ENCODE measurements around the gene WDR37.

WDR37 gene

GRCh38 chr10:1180071-1180730, 124.0 kb downstream of the WDR37 start:
- TF ChIP-seq REST (IDR thresholded peaks at IDR 0.05; ENCODE audit: low read depth) (no peak), EP300 (IDR thresholded peaks at IDR 0.05; ENCODE audit: borderline replicate concordance) (no peak), NFIC (IDR thresholded peaks at IDR 0.05) (no peak), FOXM1 (IDR thresholded peaks at IDR 0.05; ENCODE audit: borderline replicate concordance, low read depth) (no peak), ZBTB7A (IDR thresholded peaks at IDR 0.05; ENCODE audit: low read depth) (no peak), EGR1 (IDR thresholded peaks at IDR 0.05) (no peak), CREB1 (IDR thresholded peaks at IDR 0.05; ENCODE audit: low read depth) (no peak), MAX (IDR thresholded peaks at IDR 0.05) (no peak), TAF1 (IDR thresholded peaks at IDR 0.05; ENCODE audit: low read depth) (no peak), TEAD4 (IDR thresholded peaks at IDR 0.05) (no peak), CEBPB (IDR thresholded peaks at IDR 0.05) (no peak), USF1 (IDR thresholded peaks at IDR 0.05) (no peak), YY1 (IDR thresholded peaks at IDR 0.05; ENCODE audit: low read depth) (no peak), RAD21 (IDR thresholded peaks at IDR 0.05; ENCODE audit: low read depth) (no peak), TCF12 (IDR thresholded peaks at IDR 0.05; ENCODE audit: low read depth) (no peak)

GRCh38 chr10:1180836-1181235, 124.7 kb downstream of the WDR37 start:
- TF ChIP-seq REST (IDR thresholded peaks at IDR 0.05; ENCODE audit: low read depth) = no peak
- no peak for TF ChIP-seq TAF1 (IDR thresholded peaks at IDR 0.05; ENCODE audit: low read depth)
- TF ChIP-seq TEAD4 (IDR thresholded peaks at IDR 0.05) = no peak
- no peak for TF ChIP-seq USF1 (IDR thresholded peaks at IDR 0.05)
- TF ChIP-seq RAD21 (IDR thresholded peaks at IDR 0.05; ENCODE audit: low read depth) = no peak
- TF ChIP-seq CREB1 (IDR thresholded peaks at IDR 0.05; ENCODE audit: low read depth) = no peak
- no peak for TF ChIP-seq EGR1 (IDR thresholded peaks at IDR 0.05)
- TF ChIP-seq ZBTB7A (IDR thresholded peaks at IDR 0.05; ENCODE audit: low read depth) = no peak
- TF ChIP-seq MAX (IDR thresholded peaks at IDR 0.05) = no peak
- no peak for TF ChIP-seq CEBPB (IDR thresholded peaks at IDR 0.05)
- TF ChIP-seq YY1 (IDR thresholded peaks at IDR 0.05; ENCODE audit: low read depth) = no peak
- TF ChIP-seq TCF12 (IDR thresholded peaks at IDR 0.05; ENCODE audit: low read depth) = no peak

Measured in Ishikawa (cell line).